SH-SY5Y (cell line): ENCODE results near the gene PRKD1.

ENCODE experiments used
- GATA2 ChIP-seq: IDR thresholded peaks from 2 replicates; pipeline ENCODE4 v1.6.1; 2011; ENCODE audit warnings: mild to moderate bottlenecking, low read depth, low read length
- GATA3 ChIP-seq: IDR thresholded peaks from 2 replicates; pipeline ENCODE4 v1.6.1; 2011; ENCODE audit warnings: low read depth, mild to moderate bottlenecking, low read length, moderate library complexity

- no peak for TF ChIP-seq GATA3
- TF ChIP-seq GATA2, result no peak
These were observed 252.9 kb downstream of the PRKD1 start for GRCh38 chr14:29674566-29675285.
